BJ (cell line): ENCODE measurements around the gene NMT2. TPM values are rescaled to one million over a fixed set of nuclear protein-coding genes. Genes with fewer than 3 reads are reported as not detected.

Source experiments
- CTCF ChIA-PET: fragments of 350-600 bp; formaldehyde crosslinking; extraction: SDS; loops from one replicate; lab custom pipeline; 2021; ENCODE audit warnings: antibody characterized with exemption, inconsistent platforms; lab: Yijun Ruan, JAX
- POLR2A ChIA-PET: fragments of 300-600 bp; sonication (Branson Sonifier 250); formaldehyde crosslinking; extraction: SDS; loops from one replicate; lab custom pipeline; 2021; ENCODE audit warnings: antibody characterized with exemption; lab: Charles Lee
- DNase-seq: peaks from one replicate; pipeline ENCODE4 v3.0.0-alpha.2; 2011; ENCODE audit warnings: low read depth
- H3K27me3 ChIP-seq: 2 replicates; pipeline ENCODE4 v1.6.0; 2011; ENCODE audit warnings: low read length; ENCODE audit not compliant: control insufficient read depth, insufficient read depth
- H3K36me3 ChIP-seq: 2 replicates; pipeline ENCODE4 v1.5.1; 2011; ENCODE audit warnings: low read length; ENCODE audit not compliant: control insufficient read depth, insufficient read depth
- H3K4me3 ChIP-seq: 2 replicates; pipeline ENCODE4 v1.5.1; 2011; ENCODE audit warnings: low read depth, mild to moderate bottlenecking, control low read depth, low read length
- CTCF ChIP-seq: IDR thresholded peaks from 2 replicates; pipeline ENCODE4 v1.5.1; 2011; ENCODE audit warnings: low read depth, mild to moderate bottlenecking, control low read depth, inconsistent platforms, low read length, moderate library complexity; ENCODE audit not compliant: insufficient read depth
- polyA plus RNA-seq: library from polyadenylated mRNA; depleted of rRNA; stranded (reverse); fragments of >200 nt; gene quantifications from 2 replicates; pipeline ENCODE4 v1.2.3, GENCODE V29; 2011

NMT2 gene
- polyA plus RNA-seq, 1 experiment: 12.7 TPM

- Histone ChIP-seq H3K27me3 (no peaks in the 10 kb centered on the region), H3K36me3 (peaks cover 20% of the 10 kb centered on the region), H3K4me3 (no peak overlapping the region)
- POLR2A ChIA-PET: interaction anchor here (0.6 kb wide), 1 partner anchor 588 kb away, joined by 3 read pairs; no protein-coding TSS in a partner anchor
- DNase-seq: no peak
- CTCF ChIA-PET: interaction anchor here (0.6 kb wide), 1 partner anchor 21 kb away, joined by 4 read pairs; no protein-coding TSS in a partner anchor
- no peak for TF ChIP-seq CTCF
These were observed 37.2 kb downstream of the NMT2 start for GRCh38 chr10:15131330-15131729.

DNA sequence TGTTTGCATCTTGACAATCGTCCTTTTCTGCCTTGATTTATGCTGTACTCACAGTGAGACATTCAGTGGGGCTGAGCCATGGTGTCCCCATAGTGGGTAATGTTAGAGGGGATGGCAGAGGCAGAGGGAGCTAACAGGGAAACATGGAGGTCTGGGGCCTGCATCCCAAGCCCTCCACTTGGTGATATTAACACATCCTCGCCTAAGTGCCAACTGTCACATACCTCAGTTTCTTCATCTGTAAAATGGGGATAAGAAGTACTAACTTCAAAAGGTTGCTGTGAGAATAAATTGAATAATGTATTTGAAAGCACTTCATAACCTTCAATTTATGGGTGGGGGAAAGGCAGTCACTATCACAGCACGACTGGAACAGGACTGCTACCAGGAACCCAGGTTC is 43.6 kb downstream of the NMT2 start:
- CTCF ChIA-PET: interaction anchor here (1.3 kb wide), 1 partner anchor 19 kb away, joined by 4 read pairs; no protein-coding TSS in a partner anchor
- POLR2A ChIA-PET: no interaction called here
- no peaks in the 10 kb centered on the region for H3K27me3 ChIP-seq

DNA sequence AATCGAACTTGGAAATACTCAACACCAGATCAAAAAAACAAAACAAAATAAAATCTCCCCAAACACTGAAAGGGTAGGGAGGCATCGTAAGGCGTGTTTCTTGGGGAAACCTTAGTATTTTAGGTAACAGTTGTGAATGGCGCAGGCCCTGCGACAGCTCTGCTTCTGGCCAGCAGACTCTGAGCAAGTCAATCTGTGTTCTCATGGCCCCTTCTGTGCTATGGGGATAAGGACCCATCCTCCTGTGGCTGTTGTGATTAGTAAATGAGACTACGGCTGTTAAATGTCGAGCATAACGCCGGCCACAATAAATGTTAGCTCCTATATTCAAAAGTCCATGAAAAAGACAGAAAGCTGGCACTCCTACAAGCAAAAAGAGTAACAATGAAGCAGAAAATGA is 44.3 kb downstream of the NMT2 start:
- no peak overlapping the region for H3K4me3 ChIP-seq
- ChIA-PET POLR2A (no interaction called here), CTCF (interaction anchor here (0.6 to 1.3 kb wide), 2 partner anchors 18 to 153 kb away, joined by 3 to 4 read pairs; no protein-coding TSS in a partner anchor)
- no peak for TF ChIP-seq CTCF
- no peaks in the 10 kb centered on the region for H3K27me3 ChIP-seq
- H3K36me3 ChIP-seq: peaks cover 9% of the 10 kb centered on the region
- DNase-seq: no peak

More for the DNA sequence above, 43.6 kb downstream of the NMT2 start:
- Histone ChIP-seq H3K36me3 (peaks cover 6% of the 10 kb centered on the region), H3K4me3 (no peak overlapping the region)
- TF ChIP-seq CTCF: no peak
- no peak for DNase-seq

- ChIA-PET POLR2A (no interaction called here), CTCF (interaction anchor here (0.6 to 1.3 kb wide), 2 partner anchors 18 to 152 kb away, joined by 3 to 4 read pairs; no protein-coding TSS in a partner anchor)
- TF ChIP-seq CTCF: no peak
- peaks cover 12% of the 10 kb centered on the region for H3K36me3 ChIP-seq
- no peaks in the 10 kb centered on the region for H3K27me3 ChIP-seq
- no peak overlapping the region for H3K4me3 ChIP-seq
- peak; percentile 65 for DNase-seq
These were observed 44.7 kb downstream of the NMT2 start for GRCh38 chr10:15123749-15124184.

DNA sequence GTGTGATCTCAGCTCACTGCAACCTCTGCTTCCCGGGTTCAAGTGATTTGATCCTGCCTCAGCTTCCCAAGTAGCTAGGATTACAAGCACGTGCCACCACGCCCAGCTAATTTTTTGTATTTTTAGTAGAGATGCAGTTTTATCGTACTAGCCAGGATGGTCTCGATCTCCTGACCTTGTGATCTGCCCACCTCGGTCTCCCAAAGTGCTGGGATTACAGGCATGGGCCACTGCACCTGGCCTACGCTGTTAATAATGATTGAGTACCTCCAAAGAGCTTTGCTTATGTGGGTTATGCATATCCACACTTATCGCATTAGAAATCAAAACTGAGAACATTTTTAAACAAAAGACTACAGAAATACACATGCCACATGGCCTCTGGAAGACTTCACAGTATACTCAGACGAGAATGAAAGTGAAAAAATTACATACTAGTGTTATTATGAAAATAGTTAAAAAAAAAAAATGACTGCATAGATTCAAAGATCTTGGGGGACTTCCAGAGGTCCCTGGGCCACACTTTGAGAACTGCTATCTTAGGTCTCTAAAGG is 45.9 kb downstream of the NMT2 start:
- TF ChIP-seq CTCF: no peak
- POLR2A ChIA-PET: no interaction called here
- CTCF ChIA-PET: no interaction called here
- Histone ChIP-seq H3K4me3 (no peak overlapping the region), H3K36me3 (peaks cover 14% of the 10 kb centered on the region), H3K27me3 (no peaks in the 10 kb centered on the region)
- no peak for DNase-seq
